ENCODE measurements around the gene M1AP. TPM values are rescaled to one million over a fixed set of nuclear protein-coding genes. Genes with fewer than 3 reads are reported as not detected.

The M1AP gene
- total RNA-seq, 2 experiments from 2014 or later = not detected

DNA sequence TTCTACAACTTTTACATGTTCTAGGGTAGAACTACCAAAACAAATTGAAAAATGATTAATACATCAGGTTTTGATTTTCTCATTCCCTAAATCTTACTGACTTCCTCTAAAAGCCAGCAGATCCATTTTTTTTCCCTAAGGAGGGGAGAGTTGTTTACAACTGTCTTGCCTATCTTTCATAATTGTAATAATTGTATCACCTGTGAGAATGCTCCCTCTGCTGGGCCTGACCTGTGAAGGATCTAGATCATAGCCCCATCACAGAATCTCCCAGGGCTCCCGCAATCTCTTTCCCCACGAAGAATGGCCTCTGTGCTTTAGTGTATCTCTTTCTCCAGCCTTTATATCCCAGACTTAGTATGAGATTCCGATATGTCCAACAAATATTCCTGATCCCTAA lies 103.5 kb downstream of the M1AP start:
- POLR2A ChIA-PET = no interaction called here
- Mint-ChIP-seq H3K27me3 (peaks cover 39% of the 10 kb centered on the region), H3K36me3 (ENCODE audit: low read depth) (no peaks in the 10 kb centered on the region), H3K4me1 (ENCODE audit: low read depth) (no peaks in the 10 kb centered on the region), H3K9me3 (no peaks in the 10 kb centered on the region), H3K4me3 (no peak overlapping the region), H3K27ac (no peak overlapping the region)
- ATAC-seq = no peak
- CTCF ChIA-PET = interaction anchor here (0.8 to 3.1 kb wide), 8 partner anchors 8 to 62 kb away, joined by 3 to 21 read pairs (median 7); partner anchors contain the start of genes CCDC142, LOXL3 and TTC31
- TF ChIP-seq, protein P1, sequence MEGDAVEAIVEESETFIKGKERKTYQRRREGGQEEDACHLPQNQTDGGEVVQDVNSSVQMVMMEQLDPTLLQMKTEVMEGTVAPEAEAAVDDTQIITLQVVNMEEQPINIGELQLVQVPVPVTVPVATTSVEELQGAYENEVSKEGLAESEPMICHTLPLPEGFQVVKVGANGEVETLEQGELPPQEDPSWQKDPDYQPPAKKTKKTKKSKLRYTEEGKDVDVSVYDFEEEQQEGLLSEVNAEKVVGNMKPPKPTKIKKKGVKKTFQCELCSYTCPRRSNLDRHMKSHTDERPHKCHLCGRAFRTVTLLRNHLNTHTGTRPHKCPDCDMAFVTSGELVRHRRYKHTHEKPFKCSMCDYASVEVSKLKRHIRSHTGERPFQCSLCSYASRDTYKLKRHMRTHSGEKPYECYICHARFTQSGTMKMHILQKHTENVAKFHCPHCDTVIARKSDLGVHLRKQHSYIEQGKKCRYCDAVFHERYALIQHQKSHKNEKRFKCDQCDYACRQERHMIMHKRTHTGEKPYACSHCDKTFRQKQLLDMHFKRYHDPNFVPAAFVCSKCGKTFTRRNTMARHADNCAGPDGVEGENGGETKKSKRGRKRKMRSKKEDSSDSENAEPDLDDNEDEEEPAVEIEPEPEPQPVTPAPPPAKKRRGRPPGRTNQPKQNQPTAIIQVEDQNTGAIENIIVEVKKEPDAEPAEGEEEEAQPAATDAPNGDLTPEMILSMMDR (IDR thresholded peaks at IDR 0.05) = peak; percentile 44
- intact Hi-C loops (cut with micrococcal nuclease) = no loop called here
- DNase-seq = peak; percentile 47

DNA sequence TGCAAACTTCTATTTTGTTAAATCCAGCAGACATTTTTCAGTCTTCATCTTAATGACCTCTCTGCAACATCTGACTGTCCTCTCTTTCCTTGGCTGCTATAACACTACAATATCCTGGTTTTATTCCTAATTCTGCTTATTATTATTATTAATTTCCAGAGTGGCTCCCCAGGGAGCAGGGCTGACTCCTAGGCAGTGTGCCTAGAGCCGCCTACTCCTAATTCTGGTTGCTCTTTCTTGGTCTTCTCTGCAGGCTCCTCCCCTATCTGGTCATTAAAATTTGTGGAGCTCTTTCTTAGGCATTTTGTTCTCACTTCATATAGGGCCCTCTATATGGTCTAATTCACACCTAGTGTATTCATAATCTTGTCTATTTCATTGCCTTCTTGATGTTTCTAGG lies 105.2 kb downstream of the M1AP start:
- DNase-seq (no peak), ATAC-seq (no peak)
- H3K4me1 Mint-ChIP-seq (ENCODE audit: low read depth) = no peaks in the 10 kb centered on the region
- no peaks in the 10 kb centered on the region for H3K9me3 Mint-ChIP-seq
- intact Hi-C loops (cut with micrococcal nuclease) = no loop called here
- H3K27ac Mint-ChIP-seq = no peak overlapping the region
- H3K36me3 Mint-ChIP-seq (ENCODE audit: low read depth) = no peaks in the 10 kb centered on the region
- H3K27me3 Mint-ChIP-seq = peaks cover 35% of the 10 kb centered on the region
- H3K4me3 Mint-ChIP-seq = no peak overlapping the region
- ChIA-PET CTCF (interaction anchor here (0.9 to 1.1 kb wide), 2 partner anchors 11 to 43 kb away, joined by 3 read pairs; no protein-coding TSS in a partner anchor), POLR2A (interaction anchor here (0.5 to 0.8 kb wide), 2 partner anchors 29 to 59 kb away, joined by 3 read pairs; no protein-coding TSS in a partner anchor)
- TF ChIP-seq, protein P1 (IDR thresholded peaks at IDR 0.05) = no peak

DNA sequence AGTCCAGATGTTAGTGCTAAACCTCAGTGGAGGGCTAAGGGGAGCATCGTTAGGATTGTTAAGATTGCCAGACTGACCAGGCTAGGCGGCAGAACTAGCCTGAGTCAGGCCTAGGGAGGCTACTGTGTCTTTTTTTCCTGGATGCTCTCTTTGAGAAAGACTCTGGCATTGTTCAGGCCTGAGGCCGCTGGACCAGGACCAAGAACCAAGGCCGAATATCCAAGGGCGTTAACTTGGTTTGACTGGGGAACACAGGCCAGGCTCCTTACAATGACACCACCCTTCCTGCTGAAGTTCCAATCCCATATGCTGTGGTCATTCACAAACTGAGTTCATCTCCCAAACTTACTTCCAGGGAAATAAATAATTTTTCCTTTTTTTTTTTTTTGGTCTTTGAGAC lies 107.8 kb downstream of the M1AP start:
- CTCF ChIA-PET = interaction anchor here (1.0 to 1.5 kb wide), 4 partner anchors 9 to 58 kb away, joined by 3 to 4 read pairs (median 4); no protein-coding TSS in a partner anchor
- no peak overlapping the region for H3K27ac Mint-ChIP-seq
- H3K36me3 Mint-ChIP-seq (ENCODE audit: low read depth) = no peaks in the 10 kb centered on the region
- POLR2A ChIA-PET = no interaction called here
- no peak overlapping the region for H3K4me3 Mint-ChIP-seq
- no peaks in the 10 kb centered on the region for H3K9me3 Mint-ChIP-seq
- TF ChIP-seq, protein P1 (IDR thresholded peaks at IDR 0.05) = no peak
- peaks cover 20% of the 10 kb centered on the region for H3K27me3 Mint-ChIP-seq
- DNase-seq (no peak), ATAC-seq (no peak)
- intact Hi-C loops (cut with micrococcal nuclease) = no loop called here
- H3K4me1 Mint-ChIP-seq (ENCODE audit: low read depth) = no peaks in the 10 kb centered on the region

DNA sequence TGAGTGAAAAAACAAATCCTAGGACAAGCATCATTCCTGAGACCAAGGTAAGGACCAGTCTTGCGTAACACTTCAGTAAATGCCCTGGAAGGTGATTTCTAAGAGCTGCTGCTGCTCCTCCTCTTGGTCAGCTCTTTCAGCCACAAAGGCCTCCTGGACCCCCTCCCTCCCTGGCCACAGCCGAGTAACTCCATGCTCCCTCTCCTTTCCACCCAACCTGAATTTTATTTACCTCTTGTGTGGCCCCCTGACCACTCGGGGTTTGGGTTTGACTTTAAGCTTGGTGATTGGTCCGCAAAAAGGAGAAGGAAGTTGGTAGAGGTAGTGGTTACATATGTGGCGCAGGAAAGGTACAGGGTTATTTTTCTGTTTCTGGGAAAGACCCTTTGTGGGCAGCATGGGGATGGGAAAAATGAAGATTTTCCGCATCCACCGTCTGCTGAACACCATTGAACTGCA lies 109.2 kb downstream of the M1AP start:
- no peak for DNase-seq
- no peak overlapping the region for H3K27ac Mint-ChIP-seq
- POLR2A ChIA-PET = interaction anchor here (1.6 kb wide), 1 partner anchor 19 kb away, joined by 4 read pairs; no protein-coding TSS in a partner anchor
- ATAC-seq = no peak
- CTCF ChIA-PET = interaction anchor here (0.9 to 1.7 kb wide), 9 partner anchors 9 to 57 kb away, joined by 3 to 4 read pairs (median 4); partner anchors contain the start of genes AUP1, HTRA2 and LOXL3
- H3K27me3 Mint-ChIP-seq = peaks cover 16% of the 10 kb centered on the region
- H3K9me3 Mint-ChIP-seq = no peaks in the 10 kb centered on the region
- TF ChIP-seq, protein P1 (IDR thresholded peaks at IDR 0.05) = no peak
- intact Hi-C loops (cut with micrococcal nuclease) = no loop called here
- H3K36me3 Mint-ChIP-seq (ENCODE audit: low read depth) = no peaks in the 10 kb centered on the region
- H3K4me1 Mint-ChIP-seq (ENCODE audit: low read depth) = no peaks in the 10 kb centered on the region
- H3K4me3 Mint-ChIP-seq = no peak overlapping the region

DNA sequence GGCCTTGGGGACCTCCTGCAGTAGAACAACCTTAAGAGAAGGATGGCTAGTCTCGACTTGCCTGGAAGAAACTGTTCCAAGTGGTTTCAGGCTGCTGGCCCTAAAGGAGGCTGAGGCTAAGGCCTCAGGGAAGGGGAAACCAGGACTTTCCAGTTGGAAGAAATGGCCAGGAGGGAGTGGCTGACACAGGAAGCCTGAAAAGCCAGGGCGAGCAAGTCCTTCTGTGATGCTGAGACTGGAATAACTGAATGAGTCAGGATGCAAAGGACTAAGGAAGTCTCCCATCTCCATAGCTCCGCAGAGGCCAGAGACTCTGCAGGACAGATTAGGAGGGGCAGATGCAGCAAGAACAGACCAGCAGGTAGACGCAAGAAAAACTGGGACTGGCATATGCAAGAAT lies 111.0 kb downstream of the M1AP start:
- intact Hi-C loops (cut with micrococcal nuclease) = no loop called here
- CTCF ChIA-PET = no interaction called here
- H3K9me3 Mint-ChIP-seq = no peaks in the 10 kb centered on the region

More for the DNA sequence above, 111.0 kb downstream of the M1AP start:
- Mint-ChIP-seq H3K27ac (no peak overlapping the region), H3K36me3 (ENCODE audit: low read depth) (peaks cover 10% of the 10 kb centered on the region), H3K27me3 (peaks cover 11% of the 10 kb centered on the region), H3K4me1 (ENCODE audit: low read depth) (peaks cover 3% of the 10 kb centered on the region), H3K4me3 (no peak overlapping the region)
- POLR2A ChIA-PET = no interaction called here
- ATAC-seq (no peak), DNase-seq (no peak)
- TF ChIP-seq, protein P1 (IDR thresholded peaks at IDR 0.05) = no peak

Data from activated CD8-positive, alpha-beta T cell treated with anti-CD3 and anti-CD28 coated beads for 36 hours (primary cell).